K562 (cell line): ENCODE data around the gene EIF5B. TPM values are rescaled to one million over a fixed set of nuclear protein-coding genes. Genes with fewer than 3 reads are reported as not detected.

ENCODE experiments used
- ATAC-seq: fragments of 200-7000 bp; cut with Tn5 transposase; 3 replicates; pipeline ENCODE4 v1.9.1; 2020; ENCODE audit warnings: moderate library complexity
- BruUV-seq: library from RNA; stranded (reverse); fragments of 400-500 nt; replicated peaks from 2 replicates; lab custom pipeline; 2021; lab: Mats Ljungman, UMichigan
- CTCF ChIA-PET: fragments of 300-600 bp; formaldehyde crosslinking; extraction: SDS; loops from one replicate; lab custom pipeline; 2021; ENCODE audit warnings: low intra/inter-chr PET ratio; lab: Yijun Ruan, JAX
- POLR2A ChIA-PET: fragments of 300-600, 350-650 bp; sonication (Branson Sonifier 250); formaldehyde crosslinking; extraction: SDS; loops from one replicate; lab custom pipeline; 2021; ENCODE audit warnings: antibody characterized with exemption, inconsistent platforms; lab: Yijun Ruan, JAX
- DNase-seq, 4 experiments: peaks; one replicate each; pipeline versions ENCODE4 v3.0.0 to v3.0.0-alpha.2; 2011 to 2018; ENCODE audit warnings: low spot score in 3 of 4, mixed read lengths in 3 of 4; ENCODE audit errors: extremely low read depth in 1 of 4
- FAIRE-seq: peaks from 2 replicates; lab custom pipeline; 2011; peaks lifted over from hg19 to GRCh38; lab: Jason Lieb, UNC
- H2AFZ ChIP-seq: 2 replicates; pipeline ENCODE4 v1.6.0; 2011; ENCODE audit warnings: low read depth, low read length, control low read depth, inconsistent platforms
- H3K27ac ChIP-seq: fragments of 200-600 bp; 3 replicates; pipeline ENCODE4 v1.8.0; 2011; ENCODE audit warnings: low read depth, mild to moderate bottlenecking, control low read depth, inconsistent platforms, low read length, moderate library complexity, mixed read lengths; ENCODE audit errors: extremely low read depth
- H3K27me3 ChIP-seq, 2 experiments: fragments of 300-600 bp in 1 of 2; 2 replicates in 1 of 2; 3 replicates in 1 of 2; pipeline versions ENCODE4 v1.6.0 to v1.8.0; 2011; ENCODE audit warnings: inconsistent platforms in 2 of 2, low read length in 2 of 2, mild to moderate bottlenecking in 1 of 2, mixed read lengths in 1 of 2, moderate library complexity in 1 of 2; ENCODE audit not compliant: control insufficient read depth in 2 of 2, insufficient read depth in 2 of 2
- H3K36me3 ChIP-seq: fragments of 300-600 bp; 3 replicates; pipeline ENCODE4 v1.8.0; 2011; ENCODE audit warnings: mild to moderate bottlenecking, low read length, inconsistent platforms; ENCODE audit not compliant: control insufficient read depth, insufficient read depth
- H3K4me1 ChIP-seq, 2 experiments: fragments of 200-600 bp in 1 of 2; replicated peaks in 1 of 2; 2 replicates in 1 of 2; 3 replicates in 1 of 2; pipeline versions ENCODE4 v1.5.1 to v1.8.0; 2011; ENCODE audit warnings: inconsistent platforms in 2 of 2, low read length in 2 of 2, mild to moderate bottlenecking in 1 of 2, mixed read lengths in 1 of 2, moderate library complexity in 1 of 2; ENCODE audit not compliant: control insufficient read depth in 2 of 2, insufficient read depth in 2 of 2
- H3K4me2 ChIP-seq: 2 replicates; pipeline ENCODE4 v1.6.1; 2011; ENCODE audit warnings: low read length, control low read depth, inconsistent platforms, mixed read lengths; ENCODE audit not compliant: insufficient read depth
- H3K4me3 ChIP-seq: fragments of 200-600 bp; sonication (generic), shearing (Covaris generic); 2 replicates; pipeline ENCODE4 v1.5.1; 2016; ENCODE audit warnings: control low read depth, inconsistent platforms
- H3K79me2 ChIP-seq: fragments of 200-600 bp; 3 replicates; pipeline ENCODE4 v1.8.0; 2011; ENCODE audit warnings: low read length, inconsistent platforms; ENCODE audit not compliant: control insufficient read depth, insufficient read depth
- H3K9ac ChIP-seq, 2 experiments: 2 replicates each; pipeline versions ENCODE4 v1.6.0 to v1.6.1; 2011; ENCODE audit warnings: low read depth in 2 of 2, low read length in 2 of 2, control low read depth in 1 of 2, inconsistent platforms in 1 of 2, mild to moderate bottlenecking in 1 of 2, mixed read lengths in 1 of 2; ENCODE audit not compliant: insufficient read depth in 1 of 2
- H3K9me1 ChIP-seq: one replicate; pipeline ENCODE4 v1.6.0; 2011; ENCODE audit warnings: inconsistent platforms, mild to moderate bottlenecking, low read length, moderate library complexity; ENCODE audit not compliant: control insufficient read depth, insufficient read depth
- H3K9me3 ChIP-seq: replicated peaks from 2 replicates; pipeline ENCODE4 v1.5.1; 2011; ENCODE audit warnings: low read depth, low read length, inconsistent platforms; ENCODE audit not compliant: control insufficient read depth, insufficient read depth
- H4K20me1 ChIP-seq: replicated peaks from 2 replicates; pipeline ENCODE4 v1.6.1; 2011; ENCODE audit warnings: low read length, inconsistent platforms, mixed read lengths; ENCODE audit not compliant: control insufficient read depth, insufficient read depth
- ESRRA ChIP-seq: fragments of 450-650 bp; IDR thresholded peaks from 2 replicates; pipeline ENCODE4 v1.6.1; 2014; ENCODE audit warnings: low read depth, mild to moderate bottlenecking, moderate library complexity, borderline replicate concordance
- EWSR1 ChIP-seq: fragments of 450-650 bp; IDR thresholded peaks from 2 replicates; pipeline ENCODE4 v1.6.1; 2018; ENCODE audit warnings: borderline replicate concordance, mild to moderate bottlenecking, low read depth, moderate library complexity; ENCODE audit not compliant: partially characterized antibody
- NELFE ChIP-seq: IDR thresholded peaks from 2 replicates; pipeline ENCODE4 v1.6.1; 2011; ENCODE audit warnings: mild to moderate bottlenecking; ENCODE audit not compliant: insufficient read depth, insufficient read length
- NFXL1 ChIP-seq: fragments of 450-650 bp; formaldehyde crosslinking; IDR thresholded peaks from 2 replicates; pipeline ENCODE4 v1.4.0; 2021; ENCODE audit warnings: mild to moderate bottlenecking
- PCBP2 ChIP-seq: fragments of 200-400 bp; formaldehyde crosslinking; IDR thresholded peaks from 2 replicates; pipeline ENCODE4 v1.6.1; 2018; ENCODE audit warnings: low read length, low read depth, mild to moderate bottlenecking, moderate library complexity; ENCODE audit not compliant: poor library complexity, severe bottlenecking
- SETDB1 ChIP-seq: IDR thresholded peaks from one replicate; pipeline ENCODE4 v1.6.1; 2012; ENCODE audit warnings: low read length, control low read depth, inconsistent platforms
- SLC30A9 ChIP-seq: fragments of 250-450 bp; sonication (Bioruptor Pico); IDR thresholded peaks from 2 replicates; pipeline ENCODE4 v1.8.0; 2022; ENCODE audit warnings: mild to moderate bottlenecking, moderate library complexity
- SNRNP70 ChIP-seq: fragments of 200-400 bp; formaldehyde crosslinking; optimal IDR thresholded peaks from 2 replicates; pipeline ENCODE3; 2017; ENCODE audit warnings: low read depth, low read length
- SUPT5H ChIP-seq: fragments of 450-650 bp; IDR thresholded peaks from 2 replicates; pipeline ENCODE4 v1.6.1; 2016
- TFAM ChIP-seq: fragments of 250-450 bp; sonication (Bioruptor Pico); conservative IDR thresholded peaks from 2 replicates; pipeline ENCODE4 v1.5.0; 2021; ENCODE audit warnings: mild to moderate bottlenecking, moderate library complexity
- ZNF316 ChIP-seq: fragments of 450-650 bp; IDR thresholded peaks from 2 replicates; pipeline ENCODE4 v1.6.1; 2016
- ZNF79 ChIP-seq: fragments of 250-450 bp; sonication (Bioruptor Pico); IDR thresholded peaks from 2 replicates; pipeline ENCODE4 v1.4.0; 2020; ENCODE audit warnings: low read depth, mild to moderate bottlenecking, moderate library complexity
- ZNF830 ChIP-seq: fragments of 250-450 bp; sonication (Bioruptor Pico); IDR thresholded peaks from 2 replicates; pipeline ENCODE4 v1.5.0; 2021; ENCODE audit warnings: mild to moderate bottlenecking
- WGBS: fragments of 100-300 bp; shearing (Covaris generic); methylation state at CpG from one replicate; pipeline ENCODE4 v1.1.6; 2016; ENCODE audit warnings: low coverage, mixed read lengths; ENCODE audit not compliant: insufficient coverage; ENCODE audit errors: missing lambda C conversion rate; 5-methylcytosine and 5-hydroxymethylcytosine counted together
- in situ Hi-C: fragments of 300-500 bp; cut with MboI; formaldehyde crosslinking; loops from 4 replicates; pipeline ENCODE4 v1.15.0; 2018; ENCODE audit warnings: inconsistent platforms, mixed read lengths
- intact Hi-C: fragments of 100-400 bp; cut with micrococcal nuclease; formaldehyde crosslinking; loops from 2 replicates; pipeline ENCODE4 v1.14.2; 2022
- polyA plus RNA-seq, 8 experiments: library from polyadenylated mRNA; depleted of rRNA in 4 of 8; stranded (reverse) in 5 of 8; unstranded in 3 of 8; fragments of >200 nt; fragmentation: Nextera tagmentation in 2 of 8; fragmentation: Illumina TruSeq in 1 of 8; extraction: Ambion mirVana in 2 of 8; extraction: Trizol in 1 of 8; gene quantifications; 2 replicates each; pipeline versions ENCODE4 v1.2.1 to v1.2.3, GENCODE V29; 2011 to 2014; ENCODE audit warnings: inconsistent platforms in 1 of 8, missing spikeins in 1 of 8
- total RNA-seq, 7 experiments: library from RNA; depleted of rRNA in 6 of 7; stranded (reverse); fragments of >200 nt in 6 of 7; fragmentation: Illumina TruSeq in 2 of 7; extraction: Trizol in 2 of 7; gene quantifications; 2 replicates each; pipeline versions ENCODE4 v1.2.1 to v1.2.3, GENCODE V29; 2011 to 2021; ENCODE audit warnings: low replicate concordance in 1 of 7
- TF ChIP-seq, protein P1 (sequence below): IDR thresholded peaks from 2 replicates; pipeline ENCODE4 v1.6.1; 2016; ENCODE audit warnings: missing genetic modification characterization, missing compliant biosample characterization
- TF ChIP-seq, protein P2 (sequence below): fragments of 250-450 bp; sonication (Bioruptor Pico); IDR thresholded peaks from 2 replicates; pipeline ENCODE4 v1.9.0; 2021; ENCODE audit warnings: mild to moderate bottlenecking, inconsistent platforms
- TF ChIP-seq, protein P3 (sequence below), 2 experiments: fragments of 150-350 bp in 1 of 2; IDR thresholded peaks; 2 replicates each; pipeline ENCODE4 v1.6.1; 2012 to 2016; ENCODE audit warnings: low read depth in 2 of 2, low read length in 2 of 2, mild to moderate bottlenecking in 1 of 2, moderate library complexity in 1 of 2

The EIF5B gene
- total and polyA plus RNA-seq, 9 of the 15 experiments (the other 6 are each of a cell fraction or from before 2014, with no cell fraction given) = 26.5 to 143 (median 47.7) TPM

DNA sequence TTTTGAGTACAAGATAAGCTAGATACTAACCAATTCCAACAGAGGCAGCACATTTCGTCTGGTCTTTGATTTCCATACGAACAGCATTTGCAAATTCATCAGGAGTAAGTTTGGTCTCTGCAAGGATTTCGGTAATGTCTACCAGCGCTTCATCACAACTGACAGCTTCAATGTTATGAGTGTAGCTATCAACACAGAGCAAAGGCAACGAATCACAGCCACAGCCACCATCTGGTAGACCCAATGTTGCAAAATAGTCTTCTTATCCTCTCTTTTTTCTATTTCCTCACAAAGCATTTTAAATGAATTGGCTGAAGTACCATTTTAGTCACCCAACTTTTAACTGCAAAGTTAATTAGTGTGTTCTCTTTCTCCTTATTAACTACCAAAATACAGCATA, 84.3 kb downstream of the EIF5B start:
- BruUV-seq = no TSS peak
- H3K36me3 ChIP-seq = peaks cover 88% of the 10 kb centered on the region

More for the DNA sequence above, 84.3 kb downstream of the EIF5B start:
- H3K79me2 ChIP-seq = no peaks in the 10 kb centered on the region
- no peaks in the 10 kb centered on the region for H3K9me1 ChIP-seq
- CTCF ChIA-PET = no interaction called here
- in situ Hi-C loops (no loop called here), intact Hi-C loops (no loop called here)
- no peaks in the 10 kb centered on the region for H3K4me1 ChIP-seq
- no peak for ATAC-seq
- no peak overlapping the region for H3K4me3 ChIP-seq
- no peaks in the 10 kb centered on the region for H3K27me3 ChIP-seq
- POLR2A ChIA-PET = interaction anchor here (0.7 to 1.5 kb wide), 4 partner anchors 12 to 146 kb away, joined by 3 to 5 read pairs (median 4); no protein-coding TSS in a partner anchor
- 86% methylated on average over 5 of the region's 5 CpGs for WGBS
- FAIRE-seq = no peak
- TF ChIP-seq SNRNP70 (no peak), ZNF316 (no peak), PCBP2 (no peak), ESRRA (no peak), SLC30A9 (CRISPR knock-in tag) (no peak), NELFE (no peak), SUPT5H (no peak), EWSR1 (no peak), TFAM (CRISPR knock-in tag) (no peak), ZNF79 (CRISPR knock-in tag) (no peak), ZNF830 (no peak), NFXL1 (CRISPR knock-in tag) (no peak), SETDB1 (no peak)
- TF ChIP-seq, protein P1, sequence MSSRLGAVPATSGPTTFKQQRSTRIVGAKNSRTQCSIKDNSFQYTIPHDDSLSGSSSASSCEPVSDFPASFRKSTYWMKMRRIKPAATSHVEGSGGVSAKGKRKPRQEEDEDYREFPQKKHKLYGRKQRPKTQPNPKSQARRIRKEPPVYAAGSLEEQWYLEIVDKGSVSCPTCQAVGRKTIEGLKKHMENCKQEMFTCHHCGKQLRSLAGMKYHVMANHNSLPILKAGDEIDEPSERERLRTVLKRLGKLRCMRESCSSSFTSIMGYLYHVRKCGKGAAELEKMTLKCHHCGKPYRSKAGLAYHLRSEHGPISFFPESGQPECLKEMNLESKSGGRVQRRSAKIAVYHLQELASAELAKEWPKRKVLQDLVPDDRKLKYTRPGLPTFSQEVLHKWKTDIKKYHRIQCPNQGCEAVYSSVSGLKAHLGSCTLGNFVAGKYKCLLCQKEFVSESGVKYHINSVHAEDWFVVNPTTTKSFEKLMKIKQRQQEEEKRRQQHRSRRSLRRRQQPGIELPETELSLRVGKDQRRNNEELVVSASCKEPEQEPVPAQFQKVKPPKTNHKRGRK = no peak
- TF ChIP-seq, protein P2, sequence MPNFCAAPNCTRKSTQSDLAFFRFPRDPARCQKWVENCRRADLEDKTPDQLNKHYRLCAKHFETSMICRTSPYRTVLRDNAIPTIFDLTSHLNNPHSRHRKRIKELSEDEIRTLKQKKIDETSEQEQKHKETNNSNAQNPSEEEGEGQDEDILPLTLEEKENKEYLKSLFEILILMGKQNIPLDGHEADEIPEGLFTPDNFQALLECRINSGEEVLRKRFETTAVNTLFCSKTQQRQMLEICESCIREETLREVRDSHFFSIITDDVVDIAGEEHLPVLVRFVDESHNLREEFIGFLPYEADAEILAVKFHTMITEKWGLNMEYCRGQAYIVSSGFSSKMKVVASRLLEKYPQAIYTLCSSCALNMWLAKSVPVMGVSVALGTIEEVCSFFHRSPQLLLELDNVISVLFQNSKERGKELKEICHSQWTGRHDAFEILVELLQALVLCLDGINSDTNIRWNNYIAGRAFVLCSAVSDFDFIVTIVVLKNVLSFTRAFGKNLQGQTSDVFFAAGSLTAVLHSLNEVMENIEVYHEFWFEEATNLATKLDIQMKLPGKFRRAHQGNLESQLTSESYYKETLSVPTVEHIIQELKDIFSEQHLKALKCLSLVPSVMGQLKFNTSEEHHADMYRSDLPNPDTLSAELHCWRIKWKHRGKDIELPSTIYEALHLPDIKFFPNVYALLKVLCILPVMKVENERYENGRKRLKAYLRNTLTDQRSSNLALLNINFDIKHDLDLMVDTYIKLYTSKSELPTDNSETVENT (CRISPR knock-in tag) = no peak
- TF ChIP-seq, protein P3, sequence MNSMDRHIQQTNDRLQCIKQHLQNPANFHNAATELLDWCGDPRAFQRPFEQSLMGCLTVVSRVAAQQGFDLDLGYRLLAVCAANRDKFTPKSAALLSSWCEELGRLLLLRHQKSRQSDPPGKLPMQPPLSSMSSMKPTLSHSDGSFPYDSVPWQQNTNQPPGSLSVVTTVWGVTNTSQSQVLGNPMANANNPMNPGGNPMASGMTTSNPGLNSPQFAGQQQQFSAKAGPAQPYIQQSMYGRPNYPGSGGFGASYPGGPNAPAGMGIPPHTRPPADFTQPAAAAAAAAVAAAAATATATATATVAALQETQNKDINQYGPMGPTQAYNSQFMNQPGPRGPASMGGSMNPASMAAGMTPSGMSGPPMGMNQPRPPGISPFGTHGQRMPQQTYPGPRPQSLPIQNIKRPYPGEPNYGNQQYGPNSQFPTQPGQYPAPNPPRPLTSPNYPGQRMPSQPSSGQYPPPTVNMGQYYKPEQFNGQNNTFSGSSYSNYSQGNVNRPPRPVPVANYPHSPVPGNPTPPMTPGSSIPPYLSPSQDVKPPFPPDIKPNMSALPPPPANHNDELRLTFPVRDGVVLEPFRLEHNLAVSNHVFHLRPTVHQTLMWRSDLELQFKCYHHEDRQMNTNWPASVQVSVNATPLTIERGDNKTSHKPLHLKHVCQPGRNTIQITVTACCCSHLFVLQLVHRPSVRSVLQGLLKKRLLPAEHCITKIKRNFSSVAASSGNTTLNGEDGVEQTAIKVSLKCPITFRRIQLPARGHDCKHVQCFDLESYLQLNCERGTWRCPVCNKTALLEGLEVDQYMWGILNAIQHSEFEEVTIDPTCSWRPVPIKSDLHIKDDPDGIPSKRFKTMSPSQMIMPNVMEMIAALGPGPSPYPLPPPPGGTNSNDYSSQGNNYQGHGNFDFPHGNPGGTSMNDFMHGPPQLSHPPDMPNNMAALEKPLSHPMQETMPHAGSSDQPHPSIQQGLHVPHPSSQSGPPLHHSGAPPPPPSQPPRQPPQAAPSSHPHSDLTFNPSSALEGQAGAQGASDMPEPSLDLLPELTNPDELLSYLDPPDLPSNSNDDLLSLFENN (IDR thresholded peaks at IDR 0.05; ENCODE audit: low read depth in 2 of 2, low read length in 2 of 2) = no peak
- no peaks in the 10 kb centered on the region for H3K9me3 ChIP-seq
- H3K27ac ChIP-seq = no peak overlapping the region
- H4K20me1 ChIP-seq = no peaks in the 10 kb centered on the region
- H3K4me2 ChIP-seq = no peak overlapping the region
- no peak for DNase-seq
- no peak overlapping the region for H2AFZ ChIP-seq
- no peak overlapping the region for H3K9ac ChIP-seq
